Upper lobe of left lung (tissue), 4 donors: ENCODE measurements around the gene RBM33.

Experiments
- EP300 ChIP-seq, 4 donors: sonication (generic); formaldehyde crosslinking; IDR thresholded peaks; one replicate each; pipeline ENCODE4 v1.5.1; 2017; ENCODE audit warnings: antibody characterized with exemption in 4 of 4, control low read depth in 2 of 4
- POLR2A ChIP-seq, 4 donors: fragments of 450-650 bp; IDR thresholded peaks; one replicate each; pipeline ENCODE4 v1.5.1; 2016 to 2017; ENCODE audit warnings: antibody characterized with exemption in 4 of 4, mild to moderate bottlenecking in 2 of 4
- POLR2AphosphoS5 ChIP-seq, 2 donors: sonication (generic); formaldehyde crosslinking; IDR thresholded peaks; one replicate each; pipeline ENCODE4 v1.5.1; 2017; ENCODE audit warnings: antibody characterized with exemption in 2 of 2
- TF ChIP-seq, protein P1 (sequence below), 6 experiments: fragments of 450-650 bp in 4 of 6; fragments of 200-600 bp in 2 of 6; sonication (generic) in 2 of 6; IDR thresholded peaks; one replicate each; pipeline ENCODE4 v1.5.1; 2016 to 2019; ENCODE audit warnings: antibody characterized with exemption in 6 of 6

DNA sequence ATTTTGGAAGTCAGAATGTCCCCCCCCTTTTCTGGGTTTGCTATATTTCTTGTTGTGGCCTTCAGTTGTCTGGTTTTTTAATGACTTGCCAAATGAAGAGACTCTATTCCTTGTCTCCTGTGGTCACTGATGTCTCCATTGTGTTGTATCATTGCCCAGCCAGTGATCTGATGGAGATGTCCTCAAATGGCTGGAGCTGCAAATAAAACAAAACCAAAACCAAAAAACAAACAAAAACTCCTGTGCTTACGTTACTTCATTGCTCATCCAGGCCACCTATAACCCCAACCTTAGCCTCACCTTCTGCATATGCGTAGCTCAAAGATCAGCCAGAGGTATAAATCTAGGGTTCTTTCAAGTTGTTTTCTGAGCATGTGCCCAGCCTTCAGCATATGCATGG, 5.1 kb downstream of the RBM33 start:
- TF ChIP-seq EP300 (IDR thresholded peaks at IDR 0.05) (no peak), POLR2AphosphoS5 (IDR thresholded peaks at IDR 0.05) (no peak), POLR2A (IDR thresholded peaks at IDR 0.05) (no peak)
- TF ChIP-seq, protein P1, sequence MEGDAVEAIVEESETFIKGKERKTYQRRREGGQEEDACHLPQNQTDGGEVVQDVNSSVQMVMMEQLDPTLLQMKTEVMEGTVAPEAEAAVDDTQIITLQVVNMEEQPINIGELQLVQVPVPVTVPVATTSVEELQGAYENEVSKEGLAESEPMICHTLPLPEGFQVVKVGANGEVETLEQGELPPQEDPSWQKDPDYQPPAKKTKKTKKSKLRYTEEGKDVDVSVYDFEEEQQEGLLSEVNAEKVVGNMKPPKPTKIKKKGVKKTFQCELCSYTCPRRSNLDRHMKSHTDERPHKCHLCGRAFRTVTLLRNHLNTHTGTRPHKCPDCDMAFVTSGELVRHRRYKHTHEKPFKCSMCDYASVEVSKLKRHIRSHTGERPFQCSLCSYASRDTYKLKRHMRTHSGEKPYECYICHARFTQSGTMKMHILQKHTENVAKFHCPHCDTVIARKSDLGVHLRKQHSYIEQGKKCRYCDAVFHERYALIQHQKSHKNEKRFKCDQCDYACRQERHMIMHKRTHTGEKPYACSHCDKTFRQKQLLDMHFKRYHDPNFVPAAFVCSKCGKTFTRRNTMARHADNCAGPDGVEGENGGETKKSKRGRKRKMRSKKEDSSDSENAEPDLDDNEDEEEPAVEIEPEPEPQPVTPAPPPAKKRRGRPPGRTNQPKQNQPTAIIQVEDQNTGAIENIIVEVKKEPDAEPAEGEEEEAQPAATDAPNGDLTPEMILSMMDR (IDR thresholded peaks at IDR 0.05) = no peak
